Peyer's patch (tissue), 4 donors: ENCODE results near the gene CD36. TPM values are rescaled to one million over a fixed set of nuclear protein-coding genes. Genes with fewer than 3 reads are reported as not detected.

Experiments used
- DNase-seq, 3 donors: peaks; one replicate each; pipeline ENCODE4 v3.0.0-alpha.2; 2017 to 2019
- H3K27ac ChIP-seq, 4 donors: fragments of 200-600 bp; sonication (generic); one replicate each; pipeline ENCODE4 v1.5.1; 2016 to 2019
- H3K27me3 ChIP-seq, 2 donors: fragments of 200-600 bp; sonication (generic); one replicate each; pipeline ENCODE4 v1.5.1; 2019
- H3K36me3 ChIP-seq, 3 donors: fragments of 200-600 bp; sonication (generic); one replicate each; pipeline ENCODE4 v1.5.1; 2016 to 2019
- H3K4me1 ChIP-seq, 4 donors: fragments of 200-600 bp; sonication (generic); one replicate each; pipeline ENCODE4 v1.5.1; 2016 to 2019
- H3K4me3 ChIP-seq, 4 donors: fragments of 200-600 bp; sonication (generic); 1 replicate in 3 of 4; 2 replicates in 1 of 4; pipeline ENCODE4 v1.5.1; 2016 to 2019; ENCODE audit warnings: mild to moderate bottlenecking in 1 of 4
- H3K9me3 ChIP-seq, 4 donors: fragments of 200-600 bp; sonication (generic); one replicate each; pipeline ENCODE4 v1.5.1; 2016 to 2019; ENCODE audit warnings: mild to moderate bottlenecking in 1 of 4
- POLR2A ChIP-seq, 2 donors: fragments of 450-650 bp; IDR thresholded peaks; one replicate each; pipeline ENCODE4 v1.5.1; 2017; ENCODE audit warnings: antibody characterized with exemption in 2 of 2, mild to moderate bottlenecking in 2 of 2, moderate library complexity in 2 of 2
- total RNA-seq, 4 donors: library from RNA; depleted of rRNA; stranded (reverse); fragments of >200 nt; gene quantifications; one replicate each; pipeline ENCODE4 v1.1.0, GENCODE V29; 2016
- TF ChIP-seq, protein P1 (sequence below), 6 experiments: fragments of 450-650 bp in 4 of 6; fragments of 200-600 bp in 2 of 6; sonication (generic) in 1 of 6; IDR thresholded peaks; one replicate each; pipeline ENCODE4 v1.5.1; 2017 to 2019; ENCODE audit warnings: antibody characterized with exemption in 6 of 6, mild to moderate bottlenecking in 3 of 6, moderate library complexity in 1 of 6

Gene CD36
- total RNA-seq, 4 donors from 2014 or later, result 8.9 to 35.5 (median 24.4) TPM

- no peaks in the 10 kb centered on the region for H3K36me3 ChIP-seq
- no peaks in the 10 kb centered on the region for H3K27me3 ChIP-seq
- H3K4me1 ChIP-seq, result no peaks in the 10 kb centered on the region
- no peak overlapping the region for H3K27ac ChIP-seq
- DNase-seq, result no peak
- H3K9me3 ChIP-seq, result no peaks in the 10 kb centered on the region
- H3K4me3 ChIP-seq, result no peak overlapping the region
- TF ChIP-seq, protein P1, sequence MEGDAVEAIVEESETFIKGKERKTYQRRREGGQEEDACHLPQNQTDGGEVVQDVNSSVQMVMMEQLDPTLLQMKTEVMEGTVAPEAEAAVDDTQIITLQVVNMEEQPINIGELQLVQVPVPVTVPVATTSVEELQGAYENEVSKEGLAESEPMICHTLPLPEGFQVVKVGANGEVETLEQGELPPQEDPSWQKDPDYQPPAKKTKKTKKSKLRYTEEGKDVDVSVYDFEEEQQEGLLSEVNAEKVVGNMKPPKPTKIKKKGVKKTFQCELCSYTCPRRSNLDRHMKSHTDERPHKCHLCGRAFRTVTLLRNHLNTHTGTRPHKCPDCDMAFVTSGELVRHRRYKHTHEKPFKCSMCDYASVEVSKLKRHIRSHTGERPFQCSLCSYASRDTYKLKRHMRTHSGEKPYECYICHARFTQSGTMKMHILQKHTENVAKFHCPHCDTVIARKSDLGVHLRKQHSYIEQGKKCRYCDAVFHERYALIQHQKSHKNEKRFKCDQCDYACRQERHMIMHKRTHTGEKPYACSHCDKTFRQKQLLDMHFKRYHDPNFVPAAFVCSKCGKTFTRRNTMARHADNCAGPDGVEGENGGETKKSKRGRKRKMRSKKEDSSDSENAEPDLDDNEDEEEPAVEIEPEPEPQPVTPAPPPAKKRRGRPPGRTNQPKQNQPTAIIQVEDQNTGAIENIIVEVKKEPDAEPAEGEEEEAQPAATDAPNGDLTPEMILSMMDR (IDR thresholded peaks at IDR 0.05), result no peak
- TF ChIP-seq POLR2A (IDR thresholded peaks at IDR 0.05), result no peak
These were observed 40.6 kb upstream of the CD36 start for GRCh38 chr7:80597875-80598274.

DNA sequence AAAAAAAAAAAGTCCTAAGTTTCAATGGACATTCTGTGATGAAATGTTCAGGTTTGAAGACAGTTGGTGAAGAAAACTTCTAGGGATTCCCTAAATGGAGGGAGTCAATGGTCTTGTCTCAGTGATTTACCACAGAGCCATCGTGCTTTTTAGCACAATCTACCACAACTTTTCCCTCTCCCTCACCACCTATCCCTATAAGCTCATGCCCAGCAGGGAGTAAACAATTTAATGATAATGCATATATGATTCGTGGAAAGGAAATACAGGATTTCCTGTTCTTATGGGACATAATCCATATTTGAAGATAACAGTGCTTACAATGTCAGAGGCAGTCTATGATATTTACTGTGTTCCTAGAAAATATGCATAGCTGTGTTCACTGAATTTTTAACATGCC is 38.4 kb upstream of the CD36 start:
- Histone ChIP-seq H3K36me3 (no peaks in the 10 kb centered on the region), H3K4me1 (no peaks in the 10 kb centered on the region), H3K27me3 (no peaks in the 10 kb centered on the region), H3K9me3 (no peaks in the 10 kb centered on the region), H3K27ac (no peak overlapping the region), H3K4me3 (no peak overlapping the region)
- no peak for DNase-seq
- TF ChIP-seq, protein P1 (IDR thresholded peaks at IDR 0.05), result no peak
- no peak for TF ChIP-seq POLR2A (IDR thresholded peaks at IDR 0.05)

DNA sequence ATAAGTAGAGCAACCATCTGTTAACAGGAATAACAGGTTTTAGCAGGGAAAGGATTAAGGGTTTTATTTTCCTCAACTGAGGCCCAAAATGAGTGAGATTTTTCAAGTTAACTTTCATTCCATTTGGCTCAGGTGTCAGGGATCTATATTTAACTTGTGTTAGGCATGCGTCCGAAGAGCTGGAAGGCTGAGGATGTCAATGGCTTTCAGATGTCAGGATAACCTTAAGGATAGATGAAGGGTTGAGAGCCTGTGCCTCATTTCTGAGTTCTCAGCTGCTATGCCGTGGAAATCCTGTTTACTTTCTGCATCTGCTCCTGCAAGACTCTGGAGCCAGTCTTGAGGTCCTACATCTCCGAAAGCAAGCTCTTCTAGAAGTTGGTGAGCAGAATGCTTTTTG is 36.4 kb upstream of the CD36 start:
- no peak for TF ChIP-seq POLR2A (IDR thresholded peaks at IDR 0.05)
- TF ChIP-seq, protein P1 (IDR thresholded peaks at IDR 0.05), result no peak
- H3K27me3 ChIP-seq, result no peaks in the 10 kb centered on the region
- H3K4me3 ChIP-seq, result no peak overlapping the region
- no peak for DNase-seq
- H3K4me1 ChIP-seq, result no peaks in the 10 kb centered on the region
- H3K36me3 ChIP-seq, result no peaks in the 10 kb centered on the region
- H3K9me3 ChIP-seq, result no peaks in the 10 kb centered on the region
- no peak overlapping the region for H3K27ac ChIP-seq

GRCh38 chr7:80603940-80604339 is 34.5 kb upstream of the CD36 start:
- Histone ChIP-seq H3K4me1 (peaks cover 0 to 4% (median 0%) of the 10 kb centered on the region in 4 donors), H3K9me3 (no peaks in the 10 kb centered on the region), H3K27ac (no peak overlapping the region), H3K36me3 (no peaks in the 10 kb centered on the region), H3K4me3 (no peak overlapping the region), H3K27me3 (no peaks in the 10 kb centered on the region)
- TF ChIP-seq, protein P1 (IDR thresholded peaks at IDR 0.05), result no peak
- DNase-seq, result no peak

GRCh38 chr7:80604436-80604835 is 34.0 kb upstream of the CD36 start:
- no peak overlapping the region for H3K4me3 ChIP-seq
- H3K27me3 ChIP-seq, result no peaks in the 10 kb centered on the region
- peaks cover 0 to 6% (median 0%) of the 10 kb centered on the region in 4 donors for H3K4me1 ChIP-seq
- no peak overlapping the region for H3K27ac ChIP-seq
- DNase-seq, result no peak
- H3K36me3 ChIP-seq, result no peaks in the 10 kb centered on the region
- H3K9me3 ChIP-seq, result no peaks in the 10 kb centered on the region
- no peak for TF ChIP-seq POLR2A (IDR thresholded peaks at IDR 0.05)
- TF ChIP-seq, protein P1 (IDR thresholded peaks at IDR 0.05), result no peak

DNA sequence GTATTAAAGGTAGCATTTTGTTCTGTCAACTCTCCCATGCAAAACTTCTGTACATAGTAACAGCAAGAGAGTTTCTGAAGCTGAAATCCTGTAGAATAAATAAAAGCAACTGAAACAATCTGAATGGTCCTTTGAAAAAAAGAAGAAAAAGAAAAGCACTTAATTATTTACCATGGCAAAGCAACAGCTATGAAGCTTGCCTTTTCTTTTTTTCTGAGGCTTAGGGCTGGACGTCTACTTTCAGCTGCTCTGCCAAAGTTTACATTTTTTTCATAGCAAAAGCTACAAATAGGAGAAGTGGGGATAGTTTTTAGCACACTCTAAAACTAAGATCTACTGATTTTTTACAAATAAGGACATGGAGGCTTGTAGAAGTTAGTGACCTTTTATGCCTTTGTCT is 31.3 kb upstream of the CD36 start:
- H3K27ac ChIP-seq, result no peak overlapping the region
- no peaks in the 10 kb centered on the region for H3K36me3 ChIP-seq
- H3K9me3 ChIP-seq, result no peaks in the 10 kb centered on the region
- no peak for DNase-seq
- no peak overlapping the region for H3K4me3 ChIP-seq
- peaks cover 0 to 6% (median 0%) of the 10 kb centered on the region in 4 donors for H3K4me1 ChIP-seq
- TF ChIP-seq POLR2A (IDR thresholded peaks at IDR 0.05), result no peak
- TF ChIP-seq, protein P1 (IDR thresholded peaks at IDR 0.05), result no peak
- H3K27me3 ChIP-seq, result no peaks in the 10 kb centered on the region
